GM10266 (cell line): ENCODE measurements around the gene TRMT1L.

Experiments used
- DNase-seq: peaks from one replicate; pipeline ENCODE4 v3.0.0; 2012; ENCODE audit errors: extremely low spot score
- CTCF ChIP-seq: IDR thresholded peaks from 2 replicates; pipeline ENCODE4 v1.5.1; 2012; ENCODE audit warnings: mild to moderate bottlenecking, low read depth; ENCODE audit not compliant: control insufficient read depth, insufficient read depth; ENCODE audit errors: missing control alignments

TRMT1L gene

GRCh38 chr1:185094761-185095160, 62.0 kb downstream of the TRMT1L start:
- DNase-seq: no peak
- no peak for TF ChIP-seq CTCF

- TF ChIP-seq CTCF: no peak
- DNase-seq: no peak
Measured at GRCh38 chr1:185091480-185091879, 65.3 kb downstream of the TRMT1L start.

- no peak for TF ChIP-seq CTCF
- DNase-seq: no peak
Measured at GRCh38 chr1:185087746-185088145, 69.0 kb downstream of the TRMT1L start.

GRCh38 chr1:185087101-185087500, 69.7 kb downstream of the TRMT1L start:
- TF ChIP-seq CTCF: no peak
- no peak for DNase-seq

- TF ChIP-seq CTCF: no peak
Measured at GRCh38 chr1:185083818-185084217, 72.9 kb downstream of the TRMT1L start.

GRCh38 chr1:185080422-185080821, 76.3 kb downstream of the TRMT1L start:
- DNase-seq: no peak
- no peak for TF ChIP-seq CTCF

More at GRCh38 chr1:185083818-185084217, 72.9 kb downstream of the TRMT1L start:
- DNase-seq: no peak

- DNase-seq: no peak
- TF ChIP-seq CTCF: no peak
Measured at GRCh38 chr1:185077374-185077773, 79.4 kb downstream of the TRMT1L start.

- no peak for DNase-seq
- no peak for TF ChIP-seq CTCF
Measured at GRCh38 chr1:185075476-185075875, 81.3 kb downstream of the TRMT1L start.
